Cardiac muscle cell (in vitro differentiated cells and primary cell): ENCODE data around the gene CREB3L2. TPM values are rescaled to one million over a fixed set of nuclear protein-coding genes. Genes with fewer than 3 reads are reported as not detected.

Experiments
- DNase-seq, 2 donors: peaks; one replicate each; pipeline versions ENCODE4 v3.0.0 to v3.0.0-alpha.2; 2010 to 2017; ENCODE audit warnings: low read depth in 1 of 2, low spot score in 1 of 2
- H3K27ac ChIP-seq: fragments of 200-600 bp; sonication (generic); 2 replicates; pipeline ENCODE4 v1.5.1; 2016
- H3K27me3 ChIP-seq: fragments of 200-600 bp; sonication (generic); 2 replicates; pipeline ENCODE4 v1.6.0; 2016; ENCODE audit warnings: control low read depth
- H3K36me3 ChIP-seq: fragments of 200-600 bp; sonication (generic); 2 replicates; pipeline ENCODE4 v1.5.1; 2016; ENCODE audit warnings: control low read depth
- H3K4me1 ChIP-seq: fragments of 200-600 bp; sonication (generic); 2 replicates; pipeline ENCODE4 v1.8.1; 2017; ENCODE audit warnings: low read depth, mild to moderate bottlenecking, mixed run types
- H3K4me3 ChIP-seq: fragments of 200-600 bp; sonication (generic); 2 replicates; pipeline ENCODE4 v1.5.1; 2016; ENCODE audit warnings: mild to moderate bottlenecking
- H3K9me3 ChIP-seq: fragments of 200-600 bp; sonication (generic); 2 replicates; pipeline ENCODE4 v1.5.1; 2017; ENCODE audit warnings: low read depth, mild to moderate bottlenecking, control low read depth
- CTCF ChIP-seq: IDR thresholded peaks from 2 replicates; pipeline ENCODE4 v1.5.1; 2012; ENCODE audit warnings: low read depth, mild to moderate bottlenecking, low read length
- polyA plus RNA-seq: library from polyadenylated mRNA; unstranded; fragments of >200 nt; fragmentation: Nextera tagmentation; extraction: Ambion mirVana; gene quantifications from 2 replicates; pipeline ENCODE4 v1.2.1, GENCODE V29; 2016
- total RNA-seq: library from RNA; depleted of rRNA; stranded (reverse); fragments of >200 nt; gene quantifications from 2 replicates; pipeline ENCODE4 v1.2.3, GENCODE V29; 2016

The CREB3L2 gene
- total and polyA plus RNA-seq, 2 experiments from 2014 or later, result 22.1 to 24.3 TPM

GRCh38 chr7:138002828-138003189, 923 bp upstream of the CREB3L2 start:
- Histone ChIP-seq H3K4me1 (peaks cover 24% of the 10 kb centered on the region), H3K9me3 (no peaks in the 10 kb centered on the region), H3K4me3 (no peak overlapping the region), H3K27me3 (no peaks in the 10 kb centered on the region), H3K36me3 (no peaks in the 10 kb centered on the region), H3K27ac (peak overlapping the region; percentile 18)
- DNase-seq, result no peak
- TF ChIP-seq CTCF, result no peak

- Histone ChIP-seq H3K27ac (peak overlapping the region; percentile 91), H3K27me3 (no peaks in the 10 kb centered on the region), H3K9me3 (no peaks in the 10 kb centered on the region), H3K4me3 (peak overlapping the region; percentile 64), H3K36me3 (no peaks in the 10 kb centered on the region), H3K4me1 (peaks cover 26% of the 10 kb centered on the region)
- peak; percentile 100 for DNase-seq
- peak; percentile 93 for TF ChIP-seq CTCF
Observed at GRCh38 chr7:138002096-138002827, 376 bp upstream of the CREB3L2 start.

GRCh38 chr7:138000081-138000701, 1.7 kb downstream of the CREB3L2 start:
- no peaks in the 10 kb centered on the region for H3K27me3 ChIP-seq
- no peaks in the 10 kb centered on the region for H3K9me3 ChIP-seq
- no peaks in the 10 kb centered on the region for H3K36me3 ChIP-seq
- peak overlapping the region; percentile 64 for H3K4me3 ChIP-seq
- H3K27ac ChIP-seq, result peak overlapping the region; percentile 91
- no peak for TF ChIP-seq CTCF
- peak; percentile 77 to 90 for DNase-seq
- peaks cover 26% of the 10 kb centered on the region for H3K4me1 ChIP-seq

- H3K36me3 ChIP-seq, result no peaks in the 10 kb centered on the region
- H3K4me3 ChIP-seq, result peak overlapping the region; percentile 64
- peak overlapping the region; percentile 91 for H3K27ac ChIP-seq
- H3K4me1 ChIP-seq, result peaks cover 28% of the 10 kb centered on the region
- no peaks in the 10 kb centered on the region for H3K9me3 ChIP-seq
- no peak for TF ChIP-seq CTCF
- no peaks in the 10 kb centered on the region for H3K27me3 ChIP-seq
- no peak for DNase-seq
Observed at GRCh38 chr7:137999496-138000080, 2.3 kb downstream of the CREB3L2 start.

GRCh38 chr7:137998250-137998649, 3.6 kb downstream of the CREB3L2 start:
- H3K27ac ChIP-seq, result peak overlapping the region; percentile 44
- no peaks in the 10 kb centered on the region for H3K27me3 ChIP-seq
- no peak for DNase-seq
- no peak overlapping the region for H3K4me3 ChIP-seq
- peaks cover 32% of the 10 kb centered on the region for H3K4me1 ChIP-seq
- H3K36me3 ChIP-seq, result no peaks in the 10 kb centered on the region
- no peaks in the 10 kb centered on the region for H3K9me3 ChIP-seq
- no peak for TF ChIP-seq CTCF
